Hepatocyte (in vitro differentiated cells): ENCODE measurements around the gene ADAMTS15. TPM values are rescaled to one million over a fixed set of nuclear protein-coding genes. Genes with fewer than 3 reads are reported as not detected.

Experiments used
- DNase-seq: peaks from one replicate; pipeline ENCODE4 v3.0.0-alpha.2; 2016; ENCODE audit warnings: low spot score
- H2AFZ ChIP-seq: fragments of 200-600 bp; sonication (generic); 2 replicates; pipeline ENCODE4 v1.6.0; 2016; ENCODE audit warnings: antibody characterized with exemption, mild to moderate bottlenecking
- H3K27ac ChIP-seq: fragments of 200-600 bp; sonication (generic); 2 replicates; pipeline ENCODE4 v1.5.1; 2016; ENCODE audit warnings: mild to moderate bottlenecking
- H3K27me3 ChIP-seq: fragments of 200-600 bp; sonication (generic); 2 replicates; pipeline ENCODE4 v1.6.1; 2016
- H3K36me3 ChIP-seq: fragments of 200-600 bp; sonication (generic); replicated peaks from 2 replicates; pipeline ENCODE4 v1.5.1; 2016; ENCODE audit warnings: low read depth; ENCODE audit not compliant: insufficient read depth
- H3K4me1 ChIP-seq: fragments of 200-600 bp; sonication (generic); 2 replicates; pipeline ENCODE4 v1.5.1; 2016; ENCODE audit warnings: mild to moderate bottlenecking, moderate library complexity; ENCODE audit not compliant: insufficient read depth
- H3K4me2 ChIP-seq: fragments of 200-600 bp; sonication (generic); 2 replicates; pipeline ENCODE4 v1.6.0; 2016
- H3K4me3 ChIP-seq: fragments of 200-600 bp; sonication (generic); 2 replicates; pipeline ENCODE4 v1.5.1; 2016; ENCODE audit warnings: mild to moderate bottlenecking
- H3K79me2 ChIP-seq: fragments of 200-600 bp; sonication (generic); 2 replicates; pipeline ENCODE4 v1.6.0; 2017; ENCODE audit warnings: mild to moderate bottlenecking
- H3K9me2 ChIP-seq: fragments of 200-600 bp; sonication (generic); replicated peaks from 2 replicates; pipeline ENCODE4 v1.6.0; 2017; ENCODE audit warnings: mild to moderate bottlenecking; ENCODE audit not compliant: insufficient read depth
- H3K9me3 ChIP-seq: fragments of 200-600 bp; sonication (generic); 2 replicates; pipeline ENCODE4 v1.5.1; 2016; ENCODE audit warnings: low read depth, mild to moderate bottlenecking
- H4K20me1 ChIP-seq: fragments of 200-600 bp; sonication (generic); 2 replicates; pipeline ENCODE4 v1.6.0; 2016; ENCODE audit warnings: mild to moderate bottlenecking; ENCODE audit not compliant: insufficient read depth, poor library complexity, severe bottlenecking
- EZH2 ChIP-seq: fragments of 200-600 bp; sonication (generic); IDR thresholded peaks from 2 replicates; pipeline ENCODE4 v1.6.1; 2016; ENCODE audit warnings: antibody characterized with exemption, mild to moderate bottlenecking, borderline replicate concordance
- EZH2phosphoT487 ChIP-seq: fragments of 200-600 bp; sonication (generic); IDR thresholded peaks from one replicate; pipeline ENCODE4 v1.6.1; 2018; ENCODE audit warnings: antibody characterized with exemption, mild to moderate bottlenecking, low read depth, moderate library complexity; ENCODE audit not compliant: unreplicated experiment, severe bottlenecking
- WGBS: methylation state at CpG from one replicate; pipeline ENCODE4 v1.1.6; 2016; ENCODE audit warnings: low lambda C conversion rate; ENCODE audit errors: missing lambda C conversion rate; 5-methylcytosine and 5-hydroxymethylcytosine counted together
- polyA plus RNA-seq: library from polyadenylated mRNA; unstranded; fragments of >200 nt; fragmentation: Nextera tagmentation; extraction: Ambion mirVana; gene quantifications from 2 replicates; pipeline ENCODE4 v1.2.1, GENCODE V29; 2016
- total RNA-seq: library from RNA; depleted of rRNA; stranded (reverse); fragments of >200 nt; gene quantifications from 2 replicates; pipeline ENCODE4 v1.2.3, GENCODE V29; 2014
- TF ChIP-seq, protein P1 (sequence below): fragments of 200-600 bp; sonication (generic); IDR thresholded peaks from 2 replicates; pipeline ENCODE4 v1.5.1; 2016; ENCODE audit warnings: antibody characterized with exemption, mild to moderate bottlenecking; ENCODE audit not compliant: poor library complexity

Gene ADAMTS15
- total and polyA plus RNA-seq, 2 experiments from 2014 or later: 4.5 to 14.6 TPM

DNA sequence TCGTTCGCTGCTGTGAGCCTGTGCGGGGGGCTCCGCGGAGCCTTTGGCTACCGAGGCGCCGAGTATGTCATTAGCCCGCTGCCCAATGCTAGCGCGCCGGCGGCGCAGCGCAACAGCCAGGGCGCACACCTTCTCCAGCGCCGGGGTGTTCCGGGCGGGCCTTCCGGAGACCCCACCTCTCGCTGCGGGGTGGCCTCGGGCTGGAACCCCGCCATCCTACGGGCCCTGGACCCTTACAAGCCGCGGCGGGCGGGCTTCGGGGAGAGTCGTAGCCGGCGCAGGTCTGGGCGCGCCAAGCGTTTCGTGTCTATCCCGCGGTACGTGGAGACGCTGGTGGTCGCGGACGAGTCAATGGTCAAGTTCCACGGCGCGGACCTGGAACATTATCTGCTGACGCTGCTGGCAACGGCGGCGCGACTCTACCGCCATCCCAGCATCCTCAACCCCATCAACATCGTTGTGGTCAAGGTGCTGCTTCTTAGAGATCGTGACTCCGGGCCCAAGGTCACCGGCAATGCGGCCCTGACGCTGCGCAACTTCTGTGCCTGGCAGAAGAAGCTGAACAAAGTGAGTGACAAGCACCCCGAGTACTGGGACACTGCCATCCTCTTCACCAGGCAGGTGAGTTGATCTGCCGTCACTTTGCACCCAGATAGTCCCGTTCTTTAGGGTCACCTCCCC, 1.0 kb downstream of the ADAMTS15 start:
- Histone ChIP-seq H3K79me2 (peaks cover 17% of the 10 kb centered on the region), H3K4me1 (peaks cover 7% of the 10 kb centered on the region), H3K27ac (peak overlapping the region; percentile 17), H3K9me2 (no peaks in the 10 kb centered on the region), H3K36me3 (no peaks in the 10 kb centered on the region), H2AFZ (peak overlapping the region; percentile 40), H3K4me2 (peak overlapping the region; percentile 98), H3K9me3 (no peaks in the 10 kb centered on the region), H4K20me1 (peaks cover 4% of the 10 kb centered on the region), H3K27me3 (peaks cover 20% of the 10 kb centered on the region), H3K4me3 (peak overlapping the region; percentile 69)
- WGBS: 4% methylated on average over 62 of the region's 64 CpGs
- no peak for DNase-seq
- TF ChIP-seq EZH2: no peak
- TF ChIP-seq, protein P1, sequence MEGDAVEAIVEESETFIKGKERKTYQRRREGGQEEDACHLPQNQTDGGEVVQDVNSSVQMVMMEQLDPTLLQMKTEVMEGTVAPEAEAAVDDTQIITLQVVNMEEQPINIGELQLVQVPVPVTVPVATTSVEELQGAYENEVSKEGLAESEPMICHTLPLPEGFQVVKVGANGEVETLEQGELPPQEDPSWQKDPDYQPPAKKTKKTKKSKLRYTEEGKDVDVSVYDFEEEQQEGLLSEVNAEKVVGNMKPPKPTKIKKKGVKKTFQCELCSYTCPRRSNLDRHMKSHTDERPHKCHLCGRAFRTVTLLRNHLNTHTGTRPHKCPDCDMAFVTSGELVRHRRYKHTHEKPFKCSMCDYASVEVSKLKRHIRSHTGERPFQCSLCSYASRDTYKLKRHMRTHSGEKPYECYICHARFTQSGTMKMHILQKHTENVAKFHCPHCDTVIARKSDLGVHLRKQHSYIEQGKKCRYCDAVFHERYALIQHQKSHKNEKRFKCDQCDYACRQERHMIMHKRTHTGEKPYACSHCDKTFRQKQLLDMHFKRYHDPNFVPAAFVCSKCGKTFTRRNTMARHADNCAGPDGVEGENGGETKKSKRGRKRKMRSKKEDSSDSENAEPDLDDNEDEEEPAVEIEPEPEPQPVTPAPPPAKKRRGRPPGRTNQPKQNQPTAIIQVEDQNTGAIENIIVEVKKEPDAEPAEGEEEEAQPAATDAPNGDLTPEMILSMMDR: no peak
- TF ChIP-seq EZH2phosphoT487: no peak

DNA sequence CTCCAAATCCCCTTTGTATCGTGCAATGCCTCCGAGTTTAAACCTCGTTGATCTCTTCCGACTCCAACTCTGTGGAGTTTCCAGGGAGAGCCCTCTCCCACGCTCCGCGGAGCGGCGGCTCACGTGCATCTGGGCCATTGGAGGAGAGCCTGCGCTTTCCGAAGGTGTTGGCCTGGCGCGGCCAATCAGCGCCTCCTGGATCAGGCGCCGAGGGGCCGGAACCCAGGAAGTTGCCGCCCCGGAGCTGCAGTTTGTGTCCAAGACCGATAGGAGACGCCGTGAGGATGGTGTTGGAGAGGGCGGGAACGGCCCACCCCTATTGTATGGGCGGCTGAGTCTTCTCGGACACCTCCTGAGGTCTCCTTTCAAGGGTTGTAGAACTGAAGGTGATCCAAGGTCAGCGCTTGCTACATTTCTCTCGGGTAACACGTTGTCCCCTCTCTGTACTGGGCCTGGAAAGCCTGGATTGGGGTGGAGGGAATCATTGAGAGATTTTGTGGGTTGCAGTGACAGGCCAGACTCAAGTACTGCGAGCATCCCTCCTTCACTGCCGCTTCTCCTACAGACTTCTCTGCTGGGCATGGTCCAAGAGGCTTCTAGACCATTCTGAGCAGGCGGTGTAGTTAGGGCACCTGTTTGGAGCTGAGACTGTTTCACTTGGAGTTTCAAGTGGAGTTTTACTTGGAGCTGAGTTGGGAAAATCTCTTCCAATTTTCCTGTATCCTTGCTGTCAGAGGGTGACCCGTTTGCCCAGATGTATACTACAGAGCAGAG, 1.7 kb downstream of the ADAMTS15 start:
- peaks cover 20% of the 10 kb centered on the region for H3K27me3 ChIP-seq
- H2AFZ ChIP-seq: no peak overlapping the region

DNA sequence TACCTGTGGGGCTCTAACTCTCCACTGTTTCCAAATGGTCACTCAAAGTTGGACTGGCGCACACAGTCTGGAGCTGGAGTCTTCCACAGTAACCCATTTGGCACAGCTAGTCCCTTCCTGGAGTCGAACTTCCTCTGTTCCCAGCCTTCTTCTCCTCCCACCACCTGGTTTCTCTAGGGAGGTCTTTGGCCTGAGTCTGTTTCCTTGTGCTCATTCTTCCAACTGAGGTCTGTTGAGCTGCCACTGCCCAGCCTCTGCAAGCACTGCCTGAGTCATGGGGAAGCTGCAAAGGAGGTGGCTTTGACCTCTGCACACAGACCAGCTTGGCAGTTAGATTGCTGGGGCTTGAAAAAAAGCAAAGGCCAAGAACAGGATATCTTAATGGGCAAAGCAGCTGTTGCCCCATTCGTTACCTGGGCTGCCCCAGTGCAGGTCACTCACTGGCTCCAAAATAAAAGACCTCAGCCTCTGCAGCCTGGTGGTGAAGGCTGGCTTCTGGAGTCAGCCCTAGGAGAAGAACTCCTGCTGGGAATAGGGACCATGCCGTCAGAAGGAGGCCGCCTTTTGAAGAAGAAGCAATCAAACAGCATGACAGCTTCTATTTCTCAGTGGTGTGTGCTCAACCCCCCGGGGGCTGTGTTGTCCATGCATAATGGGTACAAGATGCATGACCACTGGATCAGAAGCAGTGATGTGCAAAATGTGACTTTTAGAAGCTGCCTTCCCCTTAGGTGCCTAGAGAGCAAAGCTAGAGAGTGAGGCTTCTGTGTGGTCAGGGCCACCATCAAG, 3.0 kb downstream of the ADAMTS15 start:
- Histone ChIP-seq H3K79me2 (peaks cover 17% of the 10 kb centered on the region), H3K4me1 (peaks cover 17% of the 10 kb centered on the region), H3K9me2 (no peaks in the 10 kb centered on the region), H4K20me1 (peaks cover 4% of the 10 kb centered on the region), H3K4me2 (peak overlapping the region; percentile 98), H3K36me3 (no peaks in the 10 kb centered on the region), H3K9me3 (no peaks in the 10 kb centered on the region), H3K27me3 (peaks cover 19% of the 10 kb centered on the region), H2AFZ (no peak overlapping the region), H3K27ac (no peak overlapping the region), H3K4me3 (no peak overlapping the region)
- TF ChIP-seq, protein P1: no peak
- TF ChIP-seq EZH2 (no peak), EZH2phosphoT487 (no peak)
- 88% methylated on average over 6 of the region's 6 CpGs for WGBS
- DNase-seq: no peak

More for the DNA sequence above, 1.7 kb downstream of the ADAMTS15 start:
- Histone ChIP-seq H3K4me3 (peak overlapping the region; percentile 69), H3K36me3 (no peaks in the 10 kb centered on the region), H3K4me1 (peaks cover 8% of the 10 kb centered on the region), H3K79me2 (peaks cover 17% of the 10 kb centered on the region), H3K4me2 (peak overlapping the region; percentile 98), H3K9me2 (no peaks in the 10 kb centered on the region), H3K9me3 (no peaks in the 10 kb centered on the region), H3K27ac (no peak overlapping the region), H4K20me1 (peaks cover 4% of the 10 kb centered on the region)
- no peak for TF ChIP-seq EZH2phosphoT487
- TF ChIP-seq, protein P1: peak; percentile 58
- no peak for TF ChIP-seq EZH2
- DNase-seq: peak; percentile 85
- WGBS: 26% methylated on average over 34 of the region's 34 CpGs
